T-helper 2 cell treated with Interferon-gamma antibody and Interleukin-4, amounts not matched to agents 100 ng/mL and 5 ng/mL, for 36 hours (primary cell): ENCODE measurements around the gene ALDH1L2. TPM values are rescaled to one million over a fixed set of nuclear protein-coding genes. Genes with fewer than 3 reads are reported as not detected.

Experiments used
- intact Hi-C: fragments of 100-400 bp; cut with micrococcal nuclease; formaldehyde crosslinking; loops from one replicate; pipeline ENCODE4 v1.15.1; 2023
- total RNA-seq: library from RNA; stranded (reverse); gene quantifications from 2 replicates; pipeline ENCODE4 v1.2.3, GENCODE V29; 2022

Gene ALDH1L2
- total RNA-seq, 1 donor from 2014 or later, result 0.52 TPM

DNA sequence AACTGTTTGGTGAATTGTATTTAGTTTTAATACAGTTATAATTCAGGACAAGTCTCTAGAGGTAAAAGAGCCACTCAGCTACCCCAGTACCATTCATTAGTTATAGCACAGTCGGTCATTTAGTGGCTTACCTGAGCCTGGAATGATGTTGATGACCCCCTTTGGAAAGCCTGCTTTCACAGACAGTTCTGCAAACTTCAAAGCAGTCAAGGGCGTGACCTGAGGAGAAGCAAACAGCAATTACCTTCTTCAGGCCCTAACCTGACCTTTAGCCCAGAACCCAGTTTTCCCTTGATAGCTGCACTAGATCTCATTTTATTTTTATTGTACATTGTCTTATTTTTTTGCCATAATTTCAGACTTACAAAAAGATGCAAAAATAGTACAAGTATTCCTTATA, 43.8 kb downstream of the ALDH1L2 start:
- intact Hi-C loops, result no loop called here

DNA sequence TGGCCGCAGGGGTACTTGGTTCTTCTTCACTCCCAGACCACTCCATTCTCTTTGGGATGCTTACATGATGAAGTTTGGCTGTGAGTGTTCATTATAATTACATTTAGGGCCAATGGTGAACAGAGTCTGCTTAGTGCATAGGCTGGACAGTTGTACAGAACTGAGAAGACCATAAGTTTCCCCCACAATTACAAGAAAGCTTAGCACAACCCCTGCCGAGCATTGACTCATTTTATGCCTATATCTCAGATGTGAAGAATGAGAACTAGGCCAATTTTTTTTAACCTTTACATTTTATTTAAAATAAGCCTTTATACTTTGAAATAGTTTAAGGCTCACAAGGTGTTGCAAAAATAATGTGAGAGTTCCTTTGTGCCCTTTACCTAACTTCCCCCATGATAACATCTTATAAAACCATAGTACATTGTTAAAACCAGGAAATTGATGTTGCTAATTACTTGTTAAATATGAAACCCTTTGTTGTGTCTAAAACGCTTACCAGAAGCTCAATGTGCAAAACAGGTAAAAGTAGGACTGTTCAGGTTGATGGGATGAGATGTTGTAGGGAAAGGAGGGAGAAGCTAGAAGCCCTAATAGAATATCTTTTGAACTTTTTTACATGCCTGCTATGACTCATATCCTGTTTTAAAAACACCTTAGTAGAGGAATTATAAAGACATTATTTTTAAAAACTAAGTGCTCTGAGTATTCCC, 47.2 kb downstream of the ALDH1L2 start:
- intact Hi-C loops, result no loop called here

DNA sequence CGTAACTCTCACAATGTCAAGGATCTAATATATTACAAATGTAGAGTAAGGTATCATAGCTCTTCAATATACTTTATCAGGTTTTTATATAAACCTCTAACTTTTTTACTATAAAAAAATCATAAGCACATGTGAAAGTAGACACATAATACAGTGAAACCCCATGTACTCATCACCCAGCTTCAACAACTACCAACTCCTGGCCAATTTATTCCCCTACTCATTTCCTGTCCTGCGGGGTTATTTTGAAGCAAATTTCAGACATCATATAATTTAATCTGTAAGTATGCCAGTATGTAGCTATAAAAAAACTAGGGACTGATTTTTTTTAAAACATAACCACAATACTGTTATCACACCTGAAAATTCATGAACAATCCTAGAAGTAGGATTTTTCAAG, 50.4 kb downstream of the ALDH1L2 start:
- intact Hi-C loops, result no loop called here

DNA sequence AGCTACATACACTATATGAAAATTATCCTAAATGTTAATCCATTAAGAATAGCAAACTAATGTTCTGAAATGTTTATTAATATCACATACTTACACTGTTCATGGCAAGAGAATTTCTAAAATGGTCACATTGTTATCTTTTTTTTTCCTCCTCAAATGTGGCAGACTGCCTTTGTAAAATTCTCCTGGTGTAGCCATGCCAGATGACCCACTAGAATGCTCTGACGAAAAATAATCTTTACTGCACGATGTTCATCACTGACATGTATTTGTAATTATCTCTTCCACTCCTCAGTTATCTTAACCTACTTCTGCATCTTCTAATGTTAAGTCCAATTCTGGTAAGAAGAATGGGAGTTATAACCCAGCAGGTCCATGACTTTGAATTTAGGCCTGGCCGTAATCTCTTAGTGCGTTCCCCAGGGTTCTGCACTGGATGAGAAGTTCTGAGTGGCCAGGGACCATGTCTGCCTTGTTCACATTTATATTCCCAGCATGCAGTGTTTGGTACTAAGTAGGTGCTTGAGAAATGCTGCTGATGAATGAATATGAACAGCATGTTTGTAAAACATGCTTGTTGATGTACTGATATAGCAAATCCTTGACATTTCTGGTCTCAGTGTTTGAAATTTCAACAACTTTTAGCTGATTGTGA, 51.4 kb downstream of the ALDH1L2 start:
- intact Hi-C loops, result no loop called here

DNA sequence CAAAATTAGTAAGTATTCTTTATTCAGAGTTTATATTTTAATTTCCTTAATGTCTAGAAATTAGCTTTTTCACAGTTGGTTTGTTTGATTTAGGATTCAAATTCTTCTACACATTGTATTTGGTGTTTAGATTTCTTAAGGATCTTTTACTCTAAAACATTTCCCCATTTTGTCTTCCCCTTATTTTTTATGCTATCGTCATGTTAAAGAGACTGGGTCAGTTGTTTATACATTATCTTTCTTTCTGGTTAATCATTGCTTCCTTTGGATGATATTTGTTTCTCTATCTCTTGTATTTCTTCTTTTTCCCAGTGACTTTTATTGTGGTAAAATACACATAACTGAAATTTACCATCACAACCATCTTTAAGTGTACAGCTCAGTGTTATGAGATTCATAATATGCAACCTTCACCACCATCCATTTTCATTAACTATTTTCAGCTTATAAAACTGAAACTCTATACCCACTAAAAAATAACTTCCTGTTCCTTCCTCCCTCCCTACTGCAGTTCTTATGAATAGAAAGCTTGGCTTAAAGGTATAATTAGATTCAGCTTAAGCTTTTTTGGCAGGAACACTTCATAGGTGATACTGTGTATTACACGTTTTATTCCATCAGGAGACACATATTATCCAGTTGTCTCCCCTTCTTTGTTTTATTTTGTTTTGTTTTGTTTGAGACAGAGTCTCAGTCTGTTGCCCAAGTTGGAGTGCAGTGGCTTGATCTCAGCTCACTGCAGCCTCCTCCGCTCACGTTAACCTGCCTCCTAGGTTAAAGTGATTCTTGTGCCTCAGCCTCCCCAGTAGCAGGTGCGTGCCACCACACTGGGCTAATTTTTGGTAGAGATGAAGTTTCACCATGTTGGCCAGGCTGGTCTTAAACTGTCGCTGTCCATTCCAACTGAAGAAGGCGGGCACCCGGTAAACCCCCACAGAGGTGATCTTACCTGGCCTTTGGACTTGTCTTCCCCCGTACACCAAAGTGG, 53.1 kb downstream of the ALDH1L2 start:
- intact Hi-C loops, result no loop called here

DNA sequence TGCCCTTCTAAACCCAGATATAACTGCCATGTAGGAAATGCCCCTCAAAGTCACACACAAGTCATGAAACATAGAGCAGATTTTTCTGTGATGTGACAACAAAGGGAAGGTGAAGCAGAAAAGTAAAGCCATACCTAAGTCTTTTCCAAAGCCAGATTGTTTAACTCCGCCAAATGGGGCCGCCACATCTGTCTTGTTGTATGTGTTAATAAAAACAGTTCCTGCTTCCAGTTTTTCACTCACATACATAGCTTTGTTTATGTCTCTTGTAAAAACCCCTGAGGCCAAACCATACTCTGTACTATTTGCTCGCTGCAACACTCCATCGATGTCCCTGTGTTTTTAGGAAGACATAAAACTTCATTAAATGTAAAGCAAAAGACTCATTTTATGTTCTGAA, 57.8 kb downstream of the ALDH1L2 start:
- intact Hi-C loops, result loop anchor here (5.0 kb wide), 1 partner anchor 1241 kb away; no protein-coding TSS in a partner anchor

DNA sequence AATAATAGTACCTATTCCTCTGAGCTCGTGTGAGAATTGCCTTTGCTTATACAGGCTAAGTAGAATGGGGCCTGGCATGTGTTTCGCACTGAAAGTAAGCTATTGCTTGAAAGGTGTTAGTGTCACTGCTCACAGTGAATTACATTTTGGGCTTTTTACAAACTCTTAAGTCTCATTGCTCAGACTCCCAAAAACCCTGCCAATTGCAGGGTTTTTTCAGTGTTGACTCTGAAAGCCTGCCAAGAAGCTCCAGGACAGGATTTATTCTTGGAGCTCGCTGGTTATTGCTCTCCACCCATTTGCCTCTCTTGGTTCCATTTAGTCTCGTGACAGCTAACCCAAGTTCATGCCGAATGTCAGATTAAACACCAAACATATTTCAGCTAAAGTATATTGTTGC, 58.4 kb downstream of the ALDH1L2 start:
- intact Hi-C loops, result loop anchor here (5.0 kb wide), 1 partner anchor 1241 kb away; no protein-coding TSS in a partner anchor

DNA sequence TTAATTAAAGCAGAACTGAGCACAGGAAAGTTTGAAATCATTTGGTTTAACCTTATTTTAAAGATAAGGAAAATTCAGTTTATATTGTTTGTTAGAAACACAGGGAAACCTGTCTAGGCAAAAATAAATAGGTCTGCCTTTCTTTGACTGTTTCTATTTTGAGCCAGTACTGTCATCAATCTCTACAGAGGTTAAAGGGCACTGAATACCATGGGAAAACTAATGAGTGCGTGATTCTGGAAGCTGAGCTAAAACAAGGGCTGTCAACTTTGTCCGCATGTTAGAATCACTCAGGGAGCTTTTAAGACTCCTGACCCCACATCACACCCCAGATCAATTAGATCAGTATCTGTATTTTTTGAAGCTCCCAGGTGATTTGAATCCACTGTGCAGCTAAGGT, 59.3 kb downstream of the ALDH1L2 start:
- intact Hi-C loops, result loop anchor here (5.0 kb wide), 1 partner anchor 1242 kb away; no protein-coding TSS in a partner anchor

DNA sequence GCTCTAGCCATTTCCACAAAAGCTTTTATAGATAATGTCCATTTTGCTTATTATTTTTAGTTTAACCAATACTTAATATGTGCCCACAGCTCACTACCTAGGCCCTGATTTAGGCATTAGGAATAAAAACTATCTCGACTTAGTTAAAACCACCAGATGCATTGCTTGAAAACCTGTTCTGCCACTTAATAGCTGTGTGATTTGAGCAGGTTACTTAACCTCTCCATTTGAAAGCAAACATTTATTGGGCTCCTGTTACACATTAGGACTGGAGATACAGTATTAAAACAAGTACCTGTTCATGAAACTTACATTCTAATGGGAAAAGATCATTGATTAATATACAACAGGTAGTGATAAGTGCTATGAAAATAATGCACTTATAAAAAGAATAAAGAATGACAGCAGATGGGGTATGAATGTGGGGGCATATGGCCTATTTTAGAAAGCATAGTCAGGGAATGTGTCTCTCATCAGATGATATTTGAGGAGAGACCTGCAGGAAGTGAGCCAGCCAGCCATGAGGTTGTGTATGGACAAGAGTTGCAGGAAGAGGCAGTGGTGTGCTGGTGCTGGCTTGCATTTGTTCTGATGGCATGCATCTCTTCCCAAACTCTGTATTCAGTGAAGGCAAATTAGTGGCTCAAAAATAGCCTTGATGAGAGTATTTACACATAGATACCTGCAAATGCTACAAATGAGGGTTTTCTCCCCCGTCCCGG, 63.9 kb downstream of the ALDH1L2 start:
- intact Hi-C loops, result no loop called here

DNA sequence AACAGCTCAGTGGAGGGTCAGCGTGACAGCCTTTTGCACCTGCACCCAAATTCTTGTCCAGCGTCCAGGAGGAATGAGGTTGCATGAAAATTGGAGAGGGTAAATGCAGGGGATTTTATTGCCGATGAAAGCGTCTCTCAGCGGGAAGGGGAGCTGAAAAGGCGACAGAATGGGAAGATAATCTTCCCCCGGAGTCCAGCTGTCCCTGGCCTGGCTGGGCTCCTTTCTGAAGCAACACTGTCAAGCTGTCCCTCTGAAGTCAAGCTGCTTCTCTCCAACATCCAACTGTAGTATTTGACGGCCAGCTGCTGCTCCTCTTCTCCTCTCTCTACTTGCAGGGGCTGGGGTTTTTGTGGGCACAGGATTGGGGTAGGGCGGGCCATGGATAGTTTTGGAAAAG, 65.5 kb downstream of the ALDH1L2 start:
- intact Hi-C loops, result no loop called here

DNA sequence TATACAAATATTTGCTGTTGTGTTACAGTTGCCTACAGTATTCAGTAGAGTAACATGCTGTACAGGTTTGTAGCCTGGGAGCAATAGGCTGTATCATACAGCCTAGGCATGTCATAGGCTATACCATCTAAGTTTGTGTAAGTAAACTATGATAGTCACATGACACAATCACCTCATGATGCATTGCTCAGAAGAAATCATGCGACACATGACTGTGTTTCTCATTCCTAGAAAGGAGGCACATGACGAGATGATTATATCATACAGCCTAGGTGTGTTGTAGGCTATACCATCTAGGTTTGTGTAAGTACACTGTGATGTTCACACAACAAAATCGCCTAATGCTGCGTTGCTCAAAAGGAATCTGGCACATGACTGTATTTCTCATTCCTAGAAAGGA, 66.2 kb downstream of the ALDH1L2 start:
- intact Hi-C loops, result no loop called here

DNA sequence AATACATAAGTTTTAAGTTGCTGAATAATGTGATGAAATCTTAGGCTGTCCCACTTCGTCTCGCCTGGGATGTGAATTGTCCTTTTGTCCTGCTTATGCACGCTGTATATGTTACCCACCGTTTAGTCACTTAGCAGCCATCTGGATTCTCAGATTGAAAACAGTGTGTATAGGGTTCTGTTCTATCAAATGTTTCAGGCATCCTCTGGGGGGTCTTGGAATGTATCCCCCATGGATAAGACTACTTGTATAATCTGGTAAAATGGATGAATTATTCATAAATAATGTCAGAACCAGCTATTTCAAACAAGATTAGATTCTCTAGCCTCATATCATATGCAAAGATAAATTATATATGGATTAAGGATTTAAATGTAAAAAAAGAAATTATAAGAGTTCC, 68.7 kb downstream of the ALDH1L2 start:
- intact Hi-C loops, result no loop called here

DNA sequence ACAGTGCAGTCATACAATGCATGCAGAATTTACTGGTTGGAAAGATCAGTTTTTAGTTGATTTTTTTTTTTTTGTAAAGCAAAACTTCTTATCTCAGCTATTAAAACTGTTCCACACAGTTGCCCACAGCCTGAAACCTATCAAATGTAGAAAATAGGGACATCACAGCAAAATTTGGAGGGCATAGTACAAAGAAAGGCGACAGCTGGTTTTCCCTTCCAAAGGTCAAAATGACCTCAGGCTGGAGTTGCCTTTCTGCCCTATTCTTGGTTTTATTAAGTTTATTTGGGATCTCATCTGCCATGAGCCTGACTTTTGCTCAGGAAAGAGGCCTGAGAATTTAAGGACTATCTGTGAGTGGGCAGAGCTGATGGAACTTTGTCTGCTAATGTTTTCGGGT, 69.7 kb downstream of the ALDH1L2 start:
- intact Hi-C loops, result no loop called here

DNA sequence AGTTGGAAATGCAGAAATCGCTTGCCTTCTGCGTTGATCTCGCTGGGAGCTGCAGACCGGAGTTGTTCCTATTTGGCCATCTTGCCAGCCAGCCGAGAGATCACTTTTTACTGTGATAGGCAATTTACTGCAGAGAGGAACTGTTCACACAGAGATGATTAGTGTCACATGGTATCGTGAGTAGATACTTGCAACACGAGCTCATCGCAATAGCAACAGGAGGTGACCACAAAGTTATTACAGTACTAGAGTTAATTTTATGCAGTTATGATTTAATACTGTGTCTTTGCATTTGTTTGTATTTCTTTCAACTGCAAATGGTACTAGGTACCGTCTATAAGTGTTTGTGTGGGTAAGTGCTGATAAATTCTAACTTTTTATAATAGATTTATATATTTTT, 70.4 kb downstream of the ALDH1L2 start:
- intact Hi-C loops, result no loop called here

DNA sequence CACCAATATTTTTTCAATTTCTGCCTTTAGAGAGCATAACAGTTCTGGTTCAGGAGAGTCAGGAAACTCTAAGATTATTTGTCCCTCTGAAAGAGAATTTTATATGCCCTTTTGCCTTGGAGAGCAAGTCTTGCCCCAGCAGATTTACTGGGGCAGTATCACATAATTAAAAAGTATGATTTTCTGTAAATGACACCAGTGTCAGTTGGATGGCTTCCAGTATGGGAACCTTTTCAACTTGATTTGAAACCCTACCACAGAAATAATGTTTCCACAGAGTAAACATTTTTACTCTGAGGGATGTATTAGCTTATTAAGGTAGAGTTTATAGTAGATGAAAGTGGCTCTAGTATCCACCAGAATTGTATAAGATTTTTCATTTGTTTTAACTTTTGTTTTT, 82.8 kb downstream of the ALDH1L2 start:
- intact Hi-C loops, result no loop called here

DNA sequence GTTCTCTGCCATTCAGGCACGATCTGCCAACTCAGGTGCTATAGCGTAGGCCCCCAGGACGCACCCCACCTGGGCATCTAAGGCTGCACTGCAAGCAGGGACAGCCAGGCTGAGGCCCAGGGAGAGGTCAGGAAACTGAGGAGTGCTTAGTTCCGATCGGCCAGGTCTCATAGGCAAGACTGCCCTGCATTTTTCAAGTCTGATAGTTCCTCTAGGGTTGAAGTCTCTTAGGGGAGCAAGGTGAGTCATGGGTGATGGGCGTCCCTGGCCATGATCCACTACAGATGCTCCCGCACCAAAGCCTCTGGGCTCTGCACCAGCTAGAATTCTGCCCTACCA, 84.9 kb downstream of the ALDH1L2 start:
- intact Hi-C loops, result no loop called here

DNA sequence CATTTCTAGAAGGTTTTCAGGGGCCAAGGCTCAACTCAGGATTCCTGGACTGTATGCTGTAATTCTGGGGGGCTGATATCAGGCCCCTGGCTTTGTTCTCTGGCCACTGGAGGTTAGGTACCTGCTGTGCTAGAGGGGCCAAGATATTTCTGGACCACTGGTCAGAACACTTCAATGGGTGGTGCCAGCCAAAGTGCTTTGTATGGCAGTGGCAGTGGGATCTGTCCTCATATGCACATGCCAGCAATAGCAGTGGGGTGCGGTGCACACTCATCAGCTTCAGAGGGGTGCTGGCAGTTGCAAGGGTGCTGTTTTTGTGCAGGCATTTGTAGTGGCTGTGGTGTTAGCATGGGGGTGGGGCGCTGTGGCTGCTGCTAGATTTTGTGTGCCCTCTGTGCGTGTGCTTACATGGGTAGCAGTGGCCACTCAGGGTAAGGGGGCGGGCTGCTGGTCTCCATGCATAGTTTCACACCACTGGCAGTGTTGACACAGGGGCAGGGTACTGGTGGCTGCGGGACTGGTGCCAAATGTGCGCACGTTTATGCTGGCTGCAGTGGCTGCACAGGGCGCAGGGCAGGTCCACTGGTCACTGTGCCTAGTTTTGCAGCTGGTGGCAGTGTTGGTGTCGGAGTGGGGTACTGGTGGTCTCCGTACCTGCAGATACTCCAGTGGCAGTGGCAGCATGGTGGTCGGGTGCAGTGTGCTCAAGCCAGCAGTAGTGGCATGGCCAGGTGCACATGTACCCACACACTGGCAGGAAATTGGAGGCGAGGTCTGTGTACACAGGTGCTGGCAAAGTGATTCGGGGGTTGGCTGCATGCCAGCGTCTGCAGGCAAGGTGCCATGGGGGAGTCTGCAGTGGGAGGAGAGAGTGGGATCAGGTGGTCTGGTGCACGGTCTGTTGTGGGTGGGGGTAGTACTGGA, 85.6 kb downstream of the ALDH1L2 start:
- intact Hi-C loops, result no loop called here

DNA sequence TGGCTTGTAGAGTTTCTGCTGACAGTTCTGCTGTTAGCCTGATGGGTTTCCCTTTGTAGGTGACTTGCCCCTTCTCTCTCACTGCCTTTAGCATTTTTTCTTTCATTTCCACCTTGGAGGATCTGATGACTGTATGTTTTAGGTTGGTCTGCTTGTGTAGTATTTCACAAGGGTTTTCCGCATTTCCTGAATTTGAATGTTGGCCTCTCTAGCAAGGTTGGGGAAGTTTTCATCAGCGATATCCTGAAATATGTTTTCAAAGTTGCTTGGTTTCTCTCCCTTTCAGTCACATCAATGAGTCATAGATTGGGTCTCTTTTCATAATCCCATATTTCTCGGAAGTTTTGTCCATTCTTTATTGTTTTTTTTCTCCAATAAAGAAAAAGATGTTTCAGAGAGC, 86.7 kb downstream of the ALDH1L2 start:
- intact Hi-C loops, result no loop called here

DNA sequence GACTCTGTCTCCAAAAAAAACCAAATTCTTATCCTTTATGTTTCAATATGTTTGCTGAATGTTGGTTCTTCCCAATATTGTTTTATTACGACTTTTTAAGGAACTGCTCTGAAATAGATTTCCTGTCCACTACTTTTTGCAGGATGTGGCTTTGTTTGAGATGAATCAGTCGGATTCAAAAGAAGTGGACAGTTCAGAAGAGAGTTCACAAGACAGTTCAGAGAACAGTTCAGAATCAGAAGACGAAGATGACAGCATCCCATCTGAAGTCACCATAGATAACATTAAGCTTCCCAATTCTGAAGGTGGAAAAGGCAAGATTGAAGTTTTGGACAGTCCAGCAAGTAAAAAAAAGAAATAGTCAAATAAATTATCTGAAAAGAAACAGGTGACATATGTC, 89.9 kb downstream of the ALDH1L2 start:
- intact Hi-C loops, result no loop called here

DNA sequence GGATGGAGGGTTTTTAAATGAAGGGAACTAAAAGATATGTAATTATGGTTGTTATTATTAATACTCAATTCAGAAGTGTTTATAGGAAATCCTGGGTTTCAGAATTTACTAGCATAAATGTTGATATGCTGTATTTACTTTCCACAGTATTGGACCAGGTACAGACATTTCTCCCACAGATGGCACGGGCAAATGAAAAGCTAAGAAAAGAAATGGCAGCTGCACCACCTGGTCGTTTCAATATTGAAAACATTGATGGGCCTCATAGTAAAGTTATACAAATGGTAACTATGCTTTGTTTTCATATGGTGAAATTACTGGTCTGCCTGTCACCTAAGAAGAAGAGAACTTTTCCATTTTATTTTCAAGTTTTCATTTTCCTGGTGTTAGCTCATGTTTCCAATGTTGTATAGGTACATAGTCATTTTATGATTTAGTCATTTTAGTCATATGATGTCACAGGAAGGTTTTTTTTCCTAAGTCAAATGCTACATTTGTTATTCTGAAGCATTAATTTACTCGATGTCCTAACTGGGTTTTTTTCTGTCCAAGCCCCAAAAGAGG, 92.6 kb downstream of the ALDH1L2 start:
- intact Hi-C loops, result no loop called here
